IMR-90 (cell line): ENCODE results near the gene DCUN1D1. TPM values are rescaled to one million over a fixed set of nuclear protein-coding genes. Genes with fewer than 3 reads are reported as not detected.

Experiments used
- ATAC-seq: fragments of 200-7000 bp; cut with Tn5 transposase; 2 replicates; pipeline ENCODE4 v1.9.1; 2020; ENCODE audit warnings: low read depth, mild to moderate bottlenecking, moderate library complexity
- BruUV-seq: library from RNA; stranded (reverse); fragments of 400-500 nt; replicated peaks from 2 replicates; lab custom pipeline; 2021; lab: Mats Ljungman, UMichigan
- CTCF ChIA-PET: fragments of 300-600 bp; formaldehyde crosslinking; extraction: SDS; loops from one replicate; lab custom pipeline; 2021; ENCODE audit warnings: antibody characterized with exemption; lab: Yijun Ruan, JAX
- POLR2A ChIA-PET: fragments of 300-600 bp; sonication (Branson Sonifier 250); formaldehyde crosslinking; loops from one replicate; lab custom pipeline; 2022; ENCODE audit warnings: antibody characterized with exemption; ENCODE audit not compliant: unreplicated experiment; lab: Charles Lee
- DNase-seq: peaks from one replicate; pipeline ENCODE4 v3.0.0; 2013
- H2AFZ ChIP-seq: replicated peaks from 2 replicates; pipeline ENCODE3; 2013; ENCODE audit warnings: low read length, mild to moderate bottlenecking; ENCODE audit not compliant: poor library complexity
- H2AK5ac ChIP-seq: 2 replicates; pipeline ENCODE4 v1.6.1; 2013; ENCODE audit warnings: low read depth, low read length, inconsistent platforms
- H2AK9ac ChIP-seq: replicated peaks from 2 replicates; pipeline ENCODE3; 2013; ENCODE audit warnings: mild to moderate bottlenecking, low read depth, low read length, moderate library complexity; ENCODE audit not compliant: poor library complexity
- H2BK120ac ChIP-seq: 2 replicates; pipeline ENCODE4 v1.6.1; 2013; ENCODE audit warnings: low read depth, low read length, inconsistent platforms
- H2BK15ac ChIP-seq: 3 replicates; pipeline ENCODE4 v1.6.1; 2013; ENCODE audit warnings: low read depth, low read length, inconsistent platforms
- H2BK20ac ChIP-seq: 2 replicates; pipeline ENCODE4 v1.6.1; 2013; ENCODE audit warnings: low read depth, mild to moderate bottlenecking, inconsistent platforms, low read length, moderate library complexity
- H2BK5ac ChIP-seq: 2 replicates; pipeline ENCODE4 v1.6.1; 2013; ENCODE audit warnings: mild to moderate bottlenecking, low read depth, low read length, inconsistent platforms; ENCODE audit not compliant: poor library complexity, severe bottlenecking
- H3K14ac ChIP-seq: replicated peaks from 2 replicates; pipeline ENCODE4 v1.6.1; 2013; ENCODE audit warnings: low read depth, low read length, inconsistent platforms
- H3K18ac ChIP-seq: 2 replicates; pipeline ENCODE4 v1.6.1; 2013; ENCODE audit warnings: low read depth, low read length, control low read depth
- H3K23ac ChIP-seq: 2 replicates; pipeline ENCODE4 v1.6.1; 2013; ENCODE audit warnings: low read depth, low read length, inconsistent platforms
- H3K27ac ChIP-seq: 2 replicates; pipeline ENCODE4 v1.5.1; 2013; ENCODE audit warnings: mild to moderate bottlenecking, control low read depth, low read length; ENCODE audit not compliant: insufficient read depth
- H3K27me3 ChIP-seq: 2 replicates; pipeline ENCODE4 v1.6.1; 2013; ENCODE audit warnings: low read length; ENCODE audit not compliant: control insufficient read depth, insufficient read depth
- H3K36me3 ChIP-seq: 2 replicates; pipeline ENCODE4 v1.6.1; 2013; ENCODE audit warnings: low read length, mixed read lengths; ENCODE audit not compliant: control insufficient read depth, insufficient read depth
- H3K4ac ChIP-seq: 2 replicates; pipeline ENCODE4 v1.6.1; 2013; ENCODE audit warnings: low read depth, low read length, inconsistent platforms
- H3K4me1 ChIP-seq: 2 replicates; pipeline ENCODE4 v1.6.1; 2013; ENCODE audit warnings: low read length, mixed read lengths; ENCODE audit not compliant: control insufficient read depth, insufficient read depth
- H3K4me2 ChIP-seq: 2 replicates; pipeline ENCODE4 v1.6.1; 2013; ENCODE audit warnings: low read depth, mild to moderate bottlenecking, control low read depth, low read length, moderate library complexity
- H3K4me3 ChIP-seq: 2 replicates; pipeline ENCODE4 v1.5.1; 2013; ENCODE audit warnings: low read depth, mild to moderate bottlenecking, control low read depth, low read length, moderate library complexity; ENCODE audit not compliant: insufficient read depth
- H3K56ac ChIP-seq: 2 replicates; pipeline ENCODE4 v1.6.1; 2013; ENCODE audit warnings: low read length, inconsistent platforms; ENCODE audit not compliant: insufficient read depth; ENCODE audit errors: extremely low read depth
- H3K79me1 ChIP-seq, 2 experiments: 2 replicates each; pipeline ENCODE4 v1.6.1; 2013; ENCODE audit warnings: low read length in 2 of 2, inconsistent platforms in 1 of 2, low read depth in 1 of 2
- H3K9ac ChIP-seq: 2 replicates; pipeline ENCODE4 v1.6.1; 2013; ENCODE audit warnings: low read depth, low read length, control low read depth
- H3K9me1 ChIP-seq: 2 replicates; pipeline ENCODE4 v1.6.1; 2013; ENCODE audit warnings: low read length, inconsistent platforms; ENCODE audit not compliant: insufficient read depth
- H3K9me3 ChIP-seq: 2 replicates; pipeline ENCODE4 v1.6.1; 2013; ENCODE audit warnings: low read length; ENCODE audit not compliant: control insufficient read depth, insufficient read depth
- H4K20me1 ChIP-seq: 2 replicates; pipeline ENCODE4 v1.6.1; 2013; ENCODE audit warnings: low read length, inconsistent platforms; ENCODE audit not compliant: insufficient read depth
- H4K5ac ChIP-seq: 2 replicates; pipeline ENCODE4 v1.6.1; 2013; ENCODE audit warnings: mild to moderate bottlenecking, low read depth, low read length, control low read depth
- H4K8ac ChIP-seq, 2 experiments: 2 replicates each; pipeline ENCODE4 v1.6.1; 2013; ENCODE audit warnings: low read depth in 2 of 2, low read length in 2 of 2, control low read depth in 1 of 2, inconsistent platforms in 1 of 2
- H4K91ac ChIP-seq: 2 replicates; pipeline ENCODE4 v1.6.1; 2013; ENCODE audit warnings: low read depth, low read length, inconsistent platforms; ENCODE audit not compliant: insufficient read depth
- BHLHE40 ChIP-seq: fragments of 150-350 bp; IDR thresholded peaks from 2 replicates; pipeline ENCODE4 v1.6.1; 2016; ENCODE audit warnings: mild to moderate bottlenecking, low read depth, low read length
- CEBPB ChIP-seq: IDR thresholded peaks from 2 replicates; pipeline ENCODE4 v1.6.1; 2012; ENCODE audit warnings: low read depth, low read length, improper control_type of control experiment
- FOS ChIP-seq: fragments of 150-350 bp; IDR thresholded peaks from 2 replicates; pipeline ENCODE4 v1.6.1; 2016; ENCODE audit warnings: low read depth, low read length
- MAZ ChIP-seq: IDR thresholded peaks from 2 replicates; pipeline ENCODE4 v1.6.1; 2012; ENCODE audit warnings: low read depth, mild to moderate bottlenecking, low read length, improper control_type of control experiment, moderate library complexity, borderline replicate concordance
- MXI1 ChIP-seq: IDR thresholded peaks from 2 replicates; pipeline ENCODE4 v1.6.1; 2012; ENCODE audit warnings: low read depth, mild to moderate bottlenecking, low read length, moderate library complexity, borderline replicate concordance
- NFE2L2 ChIP-seq: fragments of 150-350 bp; IDR thresholded peaks from 2 replicates; pipeline ENCODE4 v1.6.1; 2016; ENCODE audit warnings: low read depth, mild to moderate bottlenecking, low read length
- RAD21 ChIP-seq: IDR thresholded peaks from 2 replicates; pipeline ENCODE4 v1.6.1; 2012; ENCODE audit warnings: low read length, improper control_type of control experiment
- RCOR1 ChIP-seq: IDR thresholded peaks from 2 replicates; pipeline ENCODE4 v1.6.1; 2012; ENCODE audit warnings: mild to moderate bottlenecking, low read length, improper control_type of control experiment; ENCODE audit not compliant: insufficient replicate concordance
- RFX5 ChIP-seq: IDR thresholded peaks from 2 replicates; pipeline ENCODE4 v1.8.0; 2012; ENCODE audit warnings: low read depth, mild to moderate bottlenecking, low read length, moderate library complexity
- SMC3 ChIP-seq: fragments of 150-350 bp; IDR thresholded peaks from 2 replicates; pipeline ENCODE4 v1.6.1; 2016; ENCODE audit warnings: low read depth, mild to moderate bottlenecking, antibody characterized with exemption, low read length, moderate library complexity
- USF2 ChIP-seq: fragments of 150-350 bp; IDR thresholded peaks from 2 replicates; pipeline ENCODE4 v1.6.1; 2017; ENCODE audit warnings: mild to moderate bottlenecking, antibody characterized with exemption, low read length, low read depth
- WGBS, 2 experiments: methylation state at CpG; one replicate each; pipeline versions ENCODE4 v1.1.5 to v1.1.7; 2013; ENCODE audit warnings: missing lambda C conversion rate in 2 of 2; ENCODE audit not compliant: insufficient read length in 1 of 2; ENCODE audit errors: extremely low coverage in 2 of 2; 5-methylcytosine and 5-hydroxymethylcytosine counted together
- dilution Hi-C: fragments of 300-500 bp; cut with HindIII; formaldehyde crosslinking; loops from one replicate; pipeline ENCODE4 v1.14.3; 2018; ENCODE audit warnings: low sequenced_read_pairs; ENCODE audit not compliant: unreplicated experiment
- in situ Hi-C: fragments of 300-500 bp; cut with MboI; formaldehyde crosslinking; loops from 3 replicates; pipeline ENCODE4 v1.14.3; 2019; ENCODE audit warnings: low sequenced_read_pairs, inconsistent platforms, mixed read lengths
- intact Hi-C: fragments of 100-400 bp; cut with micrococcal nuclease; formaldehyde crosslinking; loops from 2 replicates; pipeline ENCODE4 v1.10.0; 2022
- polyA plus RNA-seq, 3 experiments: library from polyadenylated mRNA; depleted of rRNA; stranded (reverse); fragments of >200 nt; gene quantifications; 2 replicates each; pipeline ENCODE4 v1.2.3, GENCODE V29; 2012; ENCODE audit warnings: low replicate concordance in 1 of 3
- total RNA-seq: library from RNA; depleted of rRNA; stranded (reverse); fragments of >200 nt; gene quantifications from 2 replicates; pipeline ENCODE4 v1.2.3, GENCODE V29; 2012
- TF ChIP-seq, protein P1 (sequence below): conservative IDR thresholded peaks from 2 replicates; pipeline ENCODE4 v1.5.1; 2012; ENCODE audit warnings: mild to moderate bottlenecking, low read depth, low read length, improper control_type of control experiment
- TF ChIP-seq, protein P2 (sequence below): fragments of 150-350 bp; IDR thresholded peaks from 2 replicates; pipeline ENCODE4 v1.6.1; 2016; ENCODE audit warnings: low read depth, mild to moderate bottlenecking, low read length, moderate library complexity, borderline replicate concordance

The DCUN1D1 gene
- total and polyA plus RNA-seq, 2 of the 4 experiments (the other 2 are of a cell fraction) = 12.5 to 17.7 TPM

- POLR2A ChIA-PET = no interaction called here
Measured at GRCh38 chr3:183015185-183015584, 34.8 kb upstream of the DCUN1D1 start.

More at GRCh38 chr3:183015185-183015584, 34.8 kb upstream of the DCUN1D1 start:
- DNase-seq (no peak), ATAC-seq (no peak)
- Histone ChIP-seq H2BK15ac (no peak overlapping the region), H2BK120ac (no peak overlapping the region), H3K27me3 (no peaks in the 10 kb centered on the region), H2BK5ac (no peak overlapping the region), H4K8ac (no peak overlapping the region), H3K14ac (no peak overlapping the region), H3K9me1 (no peaks in the 10 kb centered on the region; the same call in 1 of the 2 replicates), H3K4me1 (peaks cover under 1% of the 10 kb centered on the region; the same call in 1 of the 2 replicates), H3K79me1 (no peaks in the 10 kb centered on the region), H2AK5ac (no peak overlapping the region), H3K4me3 (no peak overlapping the region), H2AFZ (no peak overlapping the region), H4K91ac (no peak overlapping the region), H3K4ac (no peak overlapping the region), H3K4me2 (no peak overlapping the region), H3K27ac (no peak overlapping the region), H3K23ac (no peak overlapping the region), H3K56ac (no peak overlapping the region), H2AK9ac (no peak overlapping the region), H4K20me1 (no peaks in the 10 kb centered on the region), H3K9ac (no peak overlapping the region), H3K18ac (no peak overlapping the region), H2BK20ac (no peak overlapping the region), H3K9me3 (no peaks in the 10 kb centered on the region), H4K5ac (no peak overlapping the region), H3K36me3 (peaks cover 8% of the 10 kb centered on the region)
- in situ Hi-C loops = no loop called here
- intact Hi-C loops = no loop called here
- no TSS peak for BruUV-seq
- dilution Hi-C loops = no loop called here
- CTCF ChIA-PET = no interaction called here
- no peak for TF ChIP-seq BHLHE40
- TF ChIP-seq RFX5 = no peak
- TF ChIP-seq MXI1 = no peak
- TF ChIP-seq FOS = no peak
- TF ChIP-seq CEBPB = no peak
- TF ChIP-seq RCOR1 = no peak
- TF ChIP-seq NFE2L2 = no peak
- no peak for TF ChIP-seq RAD21
- no peak for TF ChIP-seq SMC3
- TF ChIP-seq, protein P1, sequence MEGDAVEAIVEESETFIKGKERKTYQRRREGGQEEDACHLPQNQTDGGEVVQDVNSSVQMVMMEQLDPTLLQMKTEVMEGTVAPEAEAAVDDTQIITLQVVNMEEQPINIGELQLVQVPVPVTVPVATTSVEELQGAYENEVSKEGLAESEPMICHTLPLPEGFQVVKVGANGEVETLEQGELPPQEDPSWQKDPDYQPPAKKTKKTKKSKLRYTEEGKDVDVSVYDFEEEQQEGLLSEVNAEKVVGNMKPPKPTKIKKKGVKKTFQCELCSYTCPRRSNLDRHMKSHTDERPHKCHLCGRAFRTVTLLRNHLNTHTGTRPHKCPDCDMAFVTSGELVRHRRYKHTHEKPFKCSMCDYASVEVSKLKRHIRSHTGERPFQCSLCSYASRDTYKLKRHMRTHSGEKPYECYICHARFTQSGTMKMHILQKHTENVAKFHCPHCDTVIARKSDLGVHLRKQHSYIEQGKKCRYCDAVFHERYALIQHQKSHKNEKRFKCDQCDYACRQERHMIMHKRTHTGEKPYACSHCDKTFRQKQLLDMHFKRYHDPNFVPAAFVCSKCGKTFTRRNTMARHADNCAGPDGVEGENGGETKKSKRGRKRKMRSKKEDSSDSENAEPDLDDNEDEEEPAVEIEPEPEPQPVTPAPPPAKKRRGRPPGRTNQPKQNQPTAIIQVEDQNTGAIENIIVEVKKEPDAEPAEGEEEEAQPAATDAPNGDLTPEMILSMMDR = no peak
- no peak for TF ChIP-seq USF2
- TF ChIP-seq MAZ = no peak
- TF ChIP-seq, protein P2, sequence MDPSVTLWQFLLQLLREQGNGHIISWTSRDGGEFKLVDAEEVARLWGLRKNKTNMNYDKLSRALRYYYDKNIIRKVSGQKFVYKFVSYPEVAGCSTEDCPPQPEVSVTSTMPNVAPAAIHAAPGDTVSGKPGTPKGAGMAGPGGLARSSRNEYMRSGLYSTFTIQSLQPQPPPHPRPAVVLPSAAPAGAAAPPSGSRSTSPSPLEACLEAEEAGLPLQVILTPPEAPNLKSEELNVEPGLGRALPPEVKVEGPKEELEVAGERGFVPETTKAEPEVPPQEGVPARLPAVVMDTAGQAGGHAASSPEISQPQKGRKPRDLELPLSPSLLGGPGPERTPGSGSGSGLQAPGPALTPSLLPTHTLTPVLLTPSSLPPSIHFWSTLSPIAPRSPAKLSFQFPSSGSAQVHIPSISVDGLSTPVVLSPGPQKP = no peak
- WGBS, 2 experiments = no CpG with 5 or more reads among the region's 2 CpGs
